NT2/D1 (cell line): ENCODE results near the gene SAMD9L.
A peak's percentile ranks its signal among the peaks of the same experiment; 100 is the strongest.

Source experiments
- DNase-seq: peaks from one replicate; pipeline ENCODE4 v3.0.0-alpha.2; 2011; ENCODE audit warnings: low read depth, low spot score
- H3K27me3 ChIP-seq: 2 replicates; pipeline ENCODE4 v1.6.0; 2011; ENCODE audit warnings: mild to moderate bottlenecking; ENCODE audit not compliant: insufficient read length, insufficient read depth
- H3K36me3 ChIP-seq: 2 replicates; pipeline ENCODE4 v1.6.1; 2011; ENCODE audit warnings: mild to moderate bottlenecking, low read length, mixed read lengths; ENCODE audit not compliant: insufficient read depth, insufficient read length
- H3K4me1 ChIP-seq: 2 replicates; pipeline ENCODE4 v1.5.1; 2011; ENCODE audit not compliant: insufficient read depth, insufficient read length
- H3K4me3 ChIP-seq: 2 replicates; pipeline ENCODE4 v1.5.1; 2011; ENCODE audit warnings: low read depth; ENCODE audit not compliant: insufficient read length
- H3K9ac ChIP-seq: 2 replicates; pipeline ENCODE4 v1.6.0; 2011; ENCODE audit warnings: low read depth; ENCODE audit not compliant: insufficient read length
- H3K9me3 ChIP-seq: 2 replicates; pipeline ENCODE4 v1.5.1; 2011; ENCODE audit warnings: mild to moderate bottlenecking, low read length; ENCODE audit not compliant: insufficient read depth
- SUZ12 ChIP-seq: IDR thresholded peaks from 2 replicates; pipeline ENCODE4 v1.6.1; 2011; ENCODE audit not compliant: insufficient read length, insufficient read depth; ENCODE audit errors: extremely low read depth
- YY1 ChIP-seq: IDR thresholded peaks from 2 replicates; pipeline ENCODE4 v1.6.1; 2011; ENCODE audit not compliant: insufficient read length, insufficient read depth
- ZNF274 ChIP-seq: IDR thresholded peaks from 2 replicates; pipeline ENCODE4 v1.6.1; 2011; ENCODE audit warnings: mild to moderate bottlenecking, low read depth, low read length

SAMD9L gene

GRCh38 chr7:93120592-93121549 lies 27.3 kb downstream of the SAMD9L start:
- H3K4me3 ChIP-seq = no peak overlapping the region
- no peak for DNase-seq
- no peaks in the 10 kb centered on the region for H3K9me3 ChIP-seq
- no peak overlapping the region for H3K9ac ChIP-seq
- no peaks in the 10 kb centered on the region for H3K27me3 ChIP-seq
- H3K4me1 ChIP-seq = no peaks in the 10 kb centered on the region
- H3K36me3 ChIP-seq = no peaks in the 10 kb centered on the region
- TF ChIP-seq ZNF274 (no peak), SUZ12 (no peak), YY1 (no peak)

- H3K27me3 ChIP-seq = no peaks in the 10 kb centered on the region
- peak; percentile 28 for DNase-seq
- no peak overlapping the region for H3K9ac ChIP-seq
- H3K4me1 ChIP-seq = no peaks in the 10 kb centered on the region
- no peak for TF ChIP-seq YY1
- no peak for TF ChIP-seq ZNF274
- TF ChIP-seq SUZ12 = no peak
- H3K36me3 ChIP-seq = no peaks in the 10 kb centered on the region
- no peaks in the 10 kb centered on the region for H3K9me3 ChIP-seq
- H3K4me3 ChIP-seq = no peak overlapping the region
These were observed 28.8 kb downstream of the SAMD9L start for GRCh38 chr7:93119191-93119905.

GRCh38 chr7:93117852-93118530 lies 30.2 kb downstream of the SAMD9L start, which contains the start of gene SAMD9:
SAMD9 (minus strand) TSS chr7:93117979; CDS start chr7:93106097, 11,882 bp downstream.
- Histone ChIP-seq H3K27me3 (no peaks in the 10 kb centered on the region), H3K4me3 (no peak within 1 kb of the TSS), H3K36me3 (no peaks in the 10 kb centered on the region), H3K4me1 (no peaks in the 10 kb centered on the region), H3K9me3 (no peaks in the 10 kb centered on the region), H3K9ac (no peak within 1 kb of the TSS)
- no peak for DNase-seq
- TF ChIP-seq ZNF274 (no peak), YY1 (no peak), SUZ12 (no peak)

- H3K9ac ChIP-seq = no peak overlapping the region
- no peak for DNase-seq
- H3K4me3 ChIP-seq = no peak overlapping the region
- TF ChIP-seq SUZ12 = no peak
- no peak for TF ChIP-seq YY1
- no peak for TF ChIP-seq ZNF274
- no peaks in the 10 kb centered on the region for H3K4me1 ChIP-seq
- H3K9me3 ChIP-seq = no peaks in the 10 kb centered on the region
- H3K27me3 ChIP-seq = no peaks in the 10 kb centered on the region
- H3K36me3 ChIP-seq = no peaks in the 10 kb centered on the region
These were observed 30.9 kb downstream of the SAMD9L start for GRCh38 chr7:93117327-93117726.

- Histone ChIP-seq H3K9ac (no peak overlapping the region), H3K27me3 (no peaks in the 10 kb centered on the region), H3K4me1 (no peaks in the 10 kb centered on the region), H3K36me3 (no peaks in the 10 kb centered on the region), H3K9me3 (no peaks in the 10 kb centered on the region), H3K4me3 (no peak overlapping the region)
- TF ChIP-seq YY1 = no peak
- TF ChIP-seq SUZ12 = no peak
- no peak for TF ChIP-seq ZNF274
- DNase-seq = no peak
These were observed 32.4 kb downstream of the SAMD9L start for GRCh38 chr7:93115796-93116195.

GRCh38 chr7:93108003-93108402 lies 40.2 kb downstream of the SAMD9L start:
- no peaks in the 10 kb centered on the region for H3K36me3 ChIP-seq
- H3K9ac ChIP-seq = no peak overlapping the region
- H3K4me3 ChIP-seq = no peak overlapping the region
- no peak for DNase-seq
- H3K27me3 ChIP-seq = no peaks in the 10 kb centered on the region
- H3K4me1 ChIP-seq = no peaks in the 10 kb centered on the region
- TF ChIP-seq ZNF274 (no peak), YY1 (no peak), SUZ12 (no peak)
- H3K9me3 ChIP-seq = no peaks in the 10 kb centered on the region

GRCh38 chr7:93097388-93097787 lies 50.8 kb downstream of the SAMD9L start:
- DNase-seq = no peak

More at GRCh38 chr7:93097388-93097787, 50.8 kb downstream of the SAMD9L start:
- no peaks in the 10 kb centered on the region for H3K27me3 ChIP-seq
- TF ChIP-seq YY1 = no peak
- TF ChIP-seq ZNF274 = no peak
- no peak for TF ChIP-seq SUZ12
- no peaks in the 10 kb centered on the region for H3K9me3 ChIP-seq
- H3K36me3 ChIP-seq = no peaks in the 10 kb centered on the region
- no peaks in the 10 kb centered on the region for H3K4me1 ChIP-seq
- no peak overlapping the region for H3K9ac ChIP-seq
- no peak overlapping the region for H3K4me3 ChIP-seq
